ENCODE data around the gene TMEM198.

Gene TMEM198

GRCh38 chr2:219566640-219567039, 22.8 kb downstream of the TMEM198 start:
- Histone ChIP-seq H3K27me3 (ENCODE audit: insufficient read depth, low read length) (no peaks in the 10 kb centered on the region), H3K4me1 (ENCODE audit: control insufficient read depth, insufficient read depth, low read length, unreplicated experiment) (peaks cover 11% of the 10 kb centered on the region), H3K27ac (ENCODE audit: low read depth, low read length) (no peak overlapping the region), H3K79me2 (ENCODE audit: control insufficient read depth, insufficient read depth, low read length, unreplicated experiment) (peaks cover 3% of the 10 kb centered on the region), H3K4me3 (ENCODE audit: low read depth, low read length) (no peak overlapping the region), H2AFZ (ENCODE audit: low read length, unreplicated experiment) (no peak overlapping the region), H3K36me3 (ENCODE audit: insufficient read depth, low read length) (no peaks in the 10 kb centered on the region)

- H3K27ac ChIP-seq (ENCODE audit: low read depth, low read length): no peak overlapping the region
- no peak overlapping the region for H2AFZ ChIP-seq (ENCODE audit: low read length, unreplicated experiment)
- no peaks in the 10 kb centered on the region for H3K36me3 ChIP-seq (ENCODE audit: insufficient read depth, low read length)
- no peaks in the 10 kb centered on the region for H3K27me3 ChIP-seq (ENCODE audit: insufficient read depth, low read length)
- H3K4me3 ChIP-seq (ENCODE audit: low read depth, low read length): no peak overlapping the region
- H3K79me2 ChIP-seq (ENCODE audit: control insufficient read depth, insufficient read depth, low read length, unreplicated experiment): peaks cover 3% of the 10 kb centered on the region
- peaks cover 16% of the 10 kb centered on the region for H3K4me1 ChIP-seq (ENCODE audit: control insufficient read depth, insufficient read depth, low read length, unreplicated experiment)
These were observed 23.3 kb downstream of the TMEM198 start for GRCh38 chr2:219567131-219567530.

DNA sequence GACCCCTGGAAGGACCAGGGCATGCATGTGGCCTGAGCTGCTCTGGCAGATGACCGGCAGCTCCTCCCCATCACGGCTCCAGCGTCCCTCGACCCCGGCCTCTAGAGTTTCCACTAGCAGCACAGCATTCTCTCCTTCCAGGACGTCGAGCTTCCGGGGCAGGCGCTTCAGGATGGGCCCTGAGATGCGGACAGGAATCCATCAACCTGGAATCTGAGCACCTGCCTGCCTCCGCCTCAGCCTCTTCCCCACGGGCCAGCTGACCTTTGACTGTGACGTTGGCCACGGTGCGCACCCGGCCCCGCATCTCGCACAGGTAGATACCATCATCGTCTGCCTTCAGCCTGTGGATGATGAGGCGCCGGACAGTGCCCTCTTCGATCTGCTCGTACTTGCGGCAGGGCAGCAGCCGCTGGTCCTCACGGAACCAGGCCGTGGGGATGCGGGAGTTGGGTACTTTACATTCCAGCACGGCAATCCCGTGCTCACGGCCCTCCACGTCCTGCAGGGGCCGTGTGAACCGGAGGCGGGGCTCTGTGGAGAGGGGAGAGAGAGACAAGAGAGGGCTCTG, 24.0 kb downstream of the TMEM198 start:
- peaks cover 16% of the 10 kb centered on the region for H3K4me1 ChIP-seq (ENCODE audit: control insufficient read depth, insufficient read depth, low read length, unreplicated experiment)
- no peaks in the 10 kb centered on the region for H3K27me3 ChIP-seq (ENCODE audit: insufficient read depth, low read length)
- H3K27ac ChIP-seq (ENCODE audit: low read depth, low read length): no peak overlapping the region
- H3K36me3 ChIP-seq (ENCODE audit: insufficient read depth, low read length): no peaks in the 10 kb centered on the region
- no peak overlapping the region for H2AFZ ChIP-seq (ENCODE audit: low read length, unreplicated experiment)
- no peak overlapping the region for H3K4me3 ChIP-seq (ENCODE audit: low read depth, low read length)
- peaks cover 3% of the 10 kb centered on the region for H3K79me2 ChIP-seq (ENCODE audit: control insufficient read depth, insufficient read depth, low read length, unreplicated experiment)

DNA sequence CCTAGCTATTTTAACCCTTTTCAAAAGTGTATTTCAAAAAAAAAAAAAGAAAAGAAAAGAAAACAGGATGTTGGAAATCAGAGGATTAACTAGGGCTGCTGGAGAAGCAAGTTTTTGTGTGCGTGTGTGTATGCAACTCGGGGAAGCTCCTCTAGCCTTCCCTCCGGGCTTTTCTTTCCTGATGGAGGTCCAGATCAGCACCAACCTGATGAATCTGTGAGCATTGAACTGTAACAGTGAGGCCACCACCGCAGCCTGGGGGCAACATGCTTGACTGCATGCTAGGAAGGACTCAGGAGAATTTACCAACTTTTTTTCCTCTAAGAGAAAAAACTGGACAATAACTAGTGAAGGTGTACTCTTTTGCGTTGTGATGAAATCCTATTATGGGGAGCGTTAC, 25.2 kb downstream of the TMEM198 start:
- Histone ChIP-seq H3K27ac (ENCODE audit: low read depth, low read length) (no peak overlapping the region), H3K36me3 (ENCODE audit: insufficient read depth, low read length) (no peaks in the 10 kb centered on the region), H3K4me3 (ENCODE audit: low read depth, low read length) (no peak overlapping the region), H2AFZ (ENCODE audit: low read length, unreplicated experiment) (no peak overlapping the region), H3K27me3 (ENCODE audit: insufficient read depth, low read length) (no peaks in the 10 kb centered on the region), H3K79me2 (ENCODE audit: control insufficient read depth, insufficient read depth, low read length, unreplicated experiment) (peaks cover 3% of the 10 kb centered on the region), H3K4me1 (ENCODE audit: control insufficient read depth, insufficient read depth, low read length, unreplicated experiment) (peaks cover 16% of the 10 kb centered on the region)

- H3K79me2 ChIP-seq (ENCODE audit: control insufficient read depth, insufficient read depth, low read length, unreplicated experiment): peaks cover 3% of the 10 kb centered on the region
- no peak overlapping the region for H2AFZ ChIP-seq (ENCODE audit: low read length, unreplicated experiment)
- no peaks in the 10 kb centered on the region for H3K36me3 ChIP-seq (ENCODE audit: insufficient read depth, low read length)
- no peak overlapping the region for H3K27ac ChIP-seq (ENCODE audit: low read depth, low read length)
- H3K4me1 ChIP-seq (ENCODE audit: control insufficient read depth, insufficient read depth, low read length, unreplicated experiment): peaks cover 16% of the 10 kb centered on the region
- peak overlapping the region; percentile 82 for H3K4me3 ChIP-seq (ENCODE audit: low read depth, low read length)
- H3K27me3 ChIP-seq (ENCODE audit: insufficient read depth, low read length): no peaks in the 10 kb centered on the region
These were observed 25.8 kb downstream of the TMEM198 start for GRCh38 chr2:219569635-219570034.

DNA sequence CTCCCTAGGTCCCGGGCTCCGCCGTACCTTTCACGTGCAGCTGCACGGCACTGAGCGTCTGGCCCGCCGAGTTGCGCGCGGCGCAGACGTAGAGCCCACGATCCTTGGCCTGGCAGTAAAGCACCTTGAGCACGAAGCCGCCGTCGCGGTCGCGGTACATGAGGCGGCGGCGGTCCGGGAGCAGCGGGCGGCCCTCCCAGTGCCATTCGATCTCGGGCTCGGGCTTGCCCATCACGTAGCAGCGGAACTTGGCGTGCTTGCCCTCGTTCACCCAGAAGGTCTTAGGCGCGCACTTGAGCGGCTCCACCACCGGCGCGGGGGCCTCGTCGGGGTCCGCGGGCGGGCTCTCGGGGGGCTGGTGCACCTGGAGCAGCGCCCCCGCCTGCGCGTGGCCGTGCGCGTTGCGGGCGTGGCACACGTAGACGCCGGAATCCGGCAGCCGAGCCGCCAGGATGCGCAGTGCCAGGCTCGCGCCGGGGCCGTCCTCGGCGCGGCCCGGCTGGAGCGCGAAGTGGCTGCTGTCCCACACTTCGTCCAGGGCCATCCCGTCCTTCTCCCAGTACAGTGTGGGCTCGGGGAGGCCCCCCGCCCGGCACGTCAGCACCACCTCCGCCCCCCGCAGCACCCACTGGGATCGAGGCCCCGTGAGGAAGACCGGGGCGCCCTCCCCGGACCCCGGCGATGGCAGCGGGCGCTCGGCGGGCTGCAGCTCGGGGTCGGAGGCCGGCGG, 26.5 kb downstream of the TMEM198 start:
- Histone ChIP-seq H2AFZ (ENCODE audit: low read length, unreplicated experiment) (peak overlapping the region; percentile 57), H3K27me3 (ENCODE audit: insufficient read depth, low read length) (no peaks in the 10 kb centered on the region), H3K4me1 (ENCODE audit: control insufficient read depth, insufficient read depth, low read length, unreplicated experiment) (peaks cover 16% of the 10 kb centered on the region), H3K4me3 (ENCODE audit: low read depth, low read length) (peak overlapping the region; percentile 82), H3K27ac (ENCODE audit: low read depth, low read length) (no peak overlapping the region), H3K36me3 (ENCODE audit: insufficient read depth, low read length) (no peaks in the 10 kb centered on the region), H3K79me2 (ENCODE audit: control insufficient read depth, insufficient read depth, low read length, unreplicated experiment) (peaks cover 3% of the 10 kb centered on the region)

- H3K4me3 ChIP-seq (ENCODE audit: low read depth, low read length): peak overlapping the region; percentile 82
- H3K27ac ChIP-seq (ENCODE audit: low read depth, low read length): no peak overlapping the region
- no peaks in the 10 kb centered on the region for H3K36me3 ChIP-seq (ENCODE audit: insufficient read depth, low read length)
- H3K27me3 ChIP-seq (ENCODE audit: insufficient read depth, low read length): no peaks in the 10 kb centered on the region
- peaks cover 16% of the 10 kb centered on the region for H3K4me1 ChIP-seq (ENCODE audit: control insufficient read depth, insufficient read depth, low read length, unreplicated experiment)
- peaks cover 3% of the 10 kb centered on the region for H3K79me2 ChIP-seq (ENCODE audit: control insufficient read depth, insufficient read depth, low read length, unreplicated experiment)
- peak overlapping the region; percentile 57 for H2AFZ ChIP-seq (ENCODE audit: low read length, unreplicated experiment)
These were observed 27.1 kb downstream of the TMEM198 start for GRCh38 chr2:219570924-219571310.

- H3K4me1 ChIP-seq (ENCODE audit: control insufficient read depth, insufficient read depth, low read length, unreplicated experiment): peaks cover 16% of the 10 kb centered on the region
- H3K27me3 ChIP-seq (ENCODE audit: insufficient read depth, low read length): no peaks in the 10 kb centered on the region
- H2AFZ ChIP-seq (ENCODE audit: low read length, unreplicated experiment): peak within 1 kb of the TSS; percentile 97
- H3K79me2 ChIP-seq (ENCODE audit: control insufficient read depth, insufficient read depth, low read length, unreplicated experiment): peaks cover 3% of the 10 kb centered on the region
- H3K4me3 ChIP-seq (ENCODE audit: low read depth, low read length): peak within 1 kb of the TSS; percentile 82
- H3K36me3 ChIP-seq (ENCODE audit: insufficient read depth, low read length): no peaks in the 10 kb centered on the region
- no peak within 1 kb of the TSS for H3K27ac ChIP-seq (ENCODE audit: low read depth, low read length)
These were observed 27.7 kb downstream of the TMEM198 start, which contains the start of gene OBSL1 for GRCh38 chr2:219571311-219572236. Gene OBSL1, minus strand, starts transcription at chr2:219571539. Its CDS starts 307 bp downstream, at chr2:219571232.

DNA sequence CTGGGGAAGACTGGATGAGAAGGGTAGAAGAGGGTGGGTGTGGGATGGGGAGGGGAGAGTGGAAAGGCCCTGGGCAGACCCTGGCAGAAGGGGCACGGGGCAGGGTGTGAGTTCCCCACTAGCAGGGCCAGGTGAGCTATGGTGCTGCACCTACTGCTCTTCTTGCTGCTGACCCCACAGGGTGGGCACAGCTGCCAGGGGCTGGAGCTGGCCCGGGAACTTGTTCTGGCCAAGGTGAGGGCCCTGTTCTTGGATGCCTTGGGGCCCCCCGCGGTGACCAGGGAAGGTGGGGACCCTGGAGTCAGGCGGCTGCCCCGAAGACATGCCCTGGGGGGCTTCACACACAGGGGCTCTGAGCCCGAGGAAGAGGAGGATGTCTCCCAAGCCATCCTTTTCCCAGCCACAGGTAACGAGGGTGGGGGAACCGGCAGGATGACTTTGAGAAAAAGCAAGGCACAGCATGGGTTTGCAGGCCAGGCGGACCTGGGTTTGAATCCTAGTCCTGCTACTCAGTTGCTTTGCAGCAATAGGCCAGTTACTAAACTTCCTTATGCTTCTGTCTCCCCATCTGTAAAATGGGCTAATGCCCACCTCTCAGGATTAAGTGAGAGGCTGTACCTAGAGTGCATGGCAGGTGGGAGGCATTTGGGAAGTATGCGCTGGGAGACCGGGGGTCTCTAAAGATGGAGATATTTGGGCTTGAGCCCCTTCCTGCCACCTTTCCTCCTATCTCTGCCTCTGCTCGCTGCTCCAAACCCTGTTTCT, 28.6 kb downstream of the TMEM198 start, which contains the start of gene INHA:
Gene INHA, plus strand, starts transcription at position 74 of the 765 bp plus-strand sequence. Its CDS starts 65 bp downstream, at position 139.
- no peak within 1 kb of the TSS for H3K27ac ChIP-seq (ENCODE audit: low read depth, low read length)
- H2AFZ ChIP-seq (ENCODE audit: low read length, unreplicated experiment): peak within 1 kb of the TSS; percentile 97
- H3K4me1 ChIP-seq (ENCODE audit: control insufficient read depth, insufficient read depth, low read length, unreplicated experiment): peaks cover 16% of the 10 kb centered on the region
- peak within 1 kb of the TSS; percentile 82 for H3K4me3 ChIP-seq (ENCODE audit: low read depth, low read length)
- no peaks in the 10 kb centered on the region for H3K36me3 ChIP-seq (ENCODE audit: insufficient read depth, low read length)
- H3K27me3 ChIP-seq (ENCODE audit: insufficient read depth, low read length): peaks cover 4% of the 10 kb centered on the region; the same call in 1 of the 2 replicates
- peaks cover 3% of the 10 kb centered on the region for H3K79me2 ChIP-seq (ENCODE audit: control insufficient read depth, insufficient read depth, low read length, unreplicated experiment)

- H3K27me3 ChIP-seq (ENCODE audit: insufficient read depth, low read length): peaks cover 4% of the 10 kb centered on the region; the same call in 1 of the 2 replicates
- H3K27ac ChIP-seq (ENCODE audit: low read depth, low read length): no peak overlapping the region
These were observed 29.3 kb downstream of the TMEM198 start for GRCh38 chr2:219573166-219573565.

More at GRCh38 chr2:219573166-219573565, 29.3 kb downstream of the TMEM198 start:
- Histone ChIP-seq H3K36me3 (ENCODE audit: insufficient read depth, low read length) (no peaks in the 10 kb centered on the region), H3K79me2 (ENCODE audit: control insufficient read depth, insufficient read depth, low read length, unreplicated experiment) (peaks cover 3% of the 10 kb centered on the region), H2AFZ (ENCODE audit: low read length, unreplicated experiment) (no peak overlapping the region), H3K4me3 (ENCODE audit: low read depth, low read length) (no peak overlapping the region), H3K4me1 (ENCODE audit: control insufficient read depth, insufficient read depth, low read length, unreplicated experiment) (peaks cover 16% of the 10 kb centered on the region)

Measured in ACC112 (cell line).